DOHH2 (cell line): ENCODE results near the gene GAS2L1.

Experiments
- CTCF ChIP-seq: fragments of 200-600 bp; sonication (generic); IDR thresholded peaks from one replicate; pipeline ENCODE4 v1.5.1; 2014; ENCODE audit warnings: antibody characterized with exemption, mild to moderate bottlenecking, low read depth, low read length; ENCODE audit not compliant: poor library complexity, severe bottlenecking
- EZH2phosphoT487 ChIP-seq: fragments of 200-600 bp; sonication (generic); IDR thresholded peaks from 2 replicates; pipeline ENCODE4 v1.6.1; 2017; ENCODE audit warnings: borderline replicate concordance, mild to moderate bottlenecking, antibody characterized with exemption, low read length, moderate library complexity, mixed read lengths

- TF ChIP-seq CTCF = no peak
- TF ChIP-seq EZH2phosphoT487 = no peak
Measured at GRCh38 chr22:29265929-29266328, 40.5 kb upstream of the GAS2L1 start.
